ENCODE data around the gene CDC42BPA. TPM values are rescaled to one million over a fixed set of nuclear protein-coding genes. Genes with fewer than 3 reads are reported as not detected.
A peak's percentile ranks its signal among the peaks of the same experiment; 100 is the strongest.
"Not testable (repeated sequence)": the region's sequence is repeated elsewhere in the genome, so short reads cannot be mapped to it uniquely, and the experiment has no call there.

The CDC42BPA gene
- polyA plus RNA-seq, 1 donor, result 24.3 TPM

GRCh38 chr1:227132695-227133094 is 185.6 kb downstream of the CDC42BPA start:
- not testable (repeated sequence) for H3K9me3 ChIP-seq (ENCODE audit: control insufficient read depth, low read depth, low read length); H3K27me3 ChIP-seq (ENCODE audit: control insufficient read depth, insufficient read depth, low read length); H3K27ac ChIP-seq (ENCODE audit: low read length); H3K4me3 ChIP-seq (ENCODE audit: low read length); DNase-seq; H3K4me1 ChIP-seq (ENCODE audit: control insufficient read depth, insufficient read depth, low read length)
- WGBS (ENCODE audit: insufficient coverage, low lambda C conversion rate), result no CpG with 5 or more reads among the region's 32 CpGs
- peaks cover 15% of the 10 kb centered on the region for H3K36me3 ChIP-seq (ENCODE audit: control insufficient read depth, insufficient read depth, low read length)

DNA sequence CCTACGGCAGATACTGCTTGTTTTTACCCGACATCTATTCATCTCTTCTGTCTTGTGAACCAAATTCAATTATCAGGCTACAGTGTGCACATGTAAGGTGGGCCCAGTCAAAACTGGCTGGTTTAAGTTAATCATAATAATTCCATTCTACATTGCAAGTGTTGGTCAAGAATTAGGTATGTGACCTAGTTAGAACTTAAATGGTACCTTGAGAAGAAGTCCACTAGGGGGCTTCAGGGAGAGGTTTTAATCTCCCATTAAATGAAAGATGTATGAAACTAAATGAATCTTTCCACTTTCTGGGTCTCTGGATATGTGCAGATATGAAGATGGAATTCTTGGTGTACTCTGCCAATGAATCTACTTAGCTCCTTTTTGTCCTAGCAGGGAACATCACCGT is 187.1 kb downstream of the CDC42BPA start:
- Histone ChIP-seq H3K4me1 (ENCODE audit: control insufficient read depth, insufficient read depth, low read length) (no peaks in the 10 kb centered on the region), H3K4me3 (ENCODE audit: low read length) (no peak overlapping the region), H3K9me3 (ENCODE audit: control insufficient read depth, low read depth, low read length) (peaks cover 9% of the 10 kb centered on the region), H3K27me3 (ENCODE audit: control insufficient read depth, insufficient read depth, low read length) (no peaks in the 10 kb centered on the region), H3K36me3 (ENCODE audit: control insufficient read depth, insufficient read depth, low read length) (peaks cover 15% of the 10 kb centered on the region), H3K27ac (ENCODE audit: low read length) (no peak overlapping the region)
- WGBS (ENCODE audit: insufficient coverage, low lambda C conversion rate), result 100% methylated on average over 2 of the region's 3 CpGs
- no peak for DNase-seq

GRCh38 chr1:227127891-227128290 is 190.4 kb downstream of the CDC42BPA start:
- DNase-seq, result no peak

GRCh38 chr1:227125929-227126545 is 192.3 kb downstream of the CDC42BPA start:
- Histone ChIP-seq H3K27ac (ENCODE audit: low read length) (no peak overlapping the region), H3K4me1 (ENCODE audit: control insufficient read depth, insufficient read depth, low read length) (no peaks in the 10 kb centered on the region), H3K9me3 (ENCODE audit: control insufficient read depth, low read depth, low read length) (no peaks in the 10 kb centered on the region), H3K36me3 (ENCODE audit: control insufficient read depth, insufficient read depth, low read length) (peaks cover 13% of the 10 kb centered on the region), H3K4me3 (ENCODE audit: low read length) (no peak overlapping the region), H3K27me3 (ENCODE audit: control insufficient read depth, insufficient read depth, low read length) (no peaks in the 10 kb centered on the region)
- DNase-seq, result no peak
- WGBS (ENCODE audit: insufficient coverage, low lambda C conversion rate), result no CpG with 5 or more reads among the region's 3 CpGs

More at GRCh38 chr1:227127891-227128290, 190.4 kb downstream of the CDC42BPA start:
- Histone ChIP-seq H3K4me3 (ENCODE audit: low read length) (no peak overlapping the region), H3K27ac (ENCODE audit: low read length) (no peak overlapping the region), H3K36me3 (ENCODE audit: control insufficient read depth, insufficient read depth, low read length) (peaks cover 13% of the 10 kb centered on the region), H3K27me3 (ENCODE audit: control insufficient read depth, insufficient read depth, low read length) (no peaks in the 10 kb centered on the region), H3K4me1 (ENCODE audit: control insufficient read depth, insufficient read depth, low read length) (no peaks in the 10 kb centered on the region), H3K9me3 (ENCODE audit: control insufficient read depth, low read depth, low read length) (peaks cover 9% of the 10 kb centered on the region)
- WGBS (ENCODE audit: insufficient coverage, low lambda C conversion rate), result 96% methylated on average over 3 of the region's 3 CpGs

GRCh38 chr1:227124473-227124872 is 193.8 kb downstream of the CDC42BPA start:
- Histone ChIP-seq H3K9me3 (ENCODE audit: control insufficient read depth, low read depth, low read length) (no peaks in the 10 kb centered on the region), H3K4me3 (ENCODE audit: low read length) (no peak overlapping the region), H3K27me3 (ENCODE audit: control insufficient read depth, insufficient read depth, low read length) (no peaks in the 10 kb centered on the region), H3K27ac (ENCODE audit: low read length) (no peak overlapping the region), H3K4me1 (ENCODE audit: control insufficient read depth, insufficient read depth, low read length) (no peaks in the 10 kb centered on the region), H3K36me3 (ENCODE audit: control insufficient read depth, insufficient read depth, low read length) (peaks cover 11% of the 10 kb centered on the region)
- DNase-seq, result no peak
- WGBS (ENCODE audit: insufficient coverage, low lambda C conversion rate), result no CpG with 5 or more reads among the region's 1 CpG

- no CpG with 5 or more reads among the region's 9 CpGs for WGBS (ENCODE audit: insufficient coverage, low lambda C conversion rate)
- H3K4me1 ChIP-seq (ENCODE audit: control insufficient read depth, insufficient read depth, low read length), result no peaks in the 10 kb centered on the region
- peaks cover 2% of the 10 kb centered on the region for H3K36me3 ChIP-seq (ENCODE audit: control insufficient read depth, insufficient read depth, low read length)
- no peak overlapping the region for H3K4me3 ChIP-seq (ENCODE audit: low read length)
- no peaks in the 10 kb centered on the region for H3K27me3 ChIP-seq (ENCODE audit: control insufficient read depth, insufficient read depth, low read length)
- H3K9me3 ChIP-seq (ENCODE audit: control insufficient read depth, low read depth, low read length), result no peaks in the 10 kb centered on the region
- no peak for DNase-seq
- no peak overlapping the region for H3K27ac ChIP-seq (ENCODE audit: low read length)
Measured at GRCh38 chr1:227120826-227121225, 197.5 kb downstream of the CDC42BPA start.

DNA sequence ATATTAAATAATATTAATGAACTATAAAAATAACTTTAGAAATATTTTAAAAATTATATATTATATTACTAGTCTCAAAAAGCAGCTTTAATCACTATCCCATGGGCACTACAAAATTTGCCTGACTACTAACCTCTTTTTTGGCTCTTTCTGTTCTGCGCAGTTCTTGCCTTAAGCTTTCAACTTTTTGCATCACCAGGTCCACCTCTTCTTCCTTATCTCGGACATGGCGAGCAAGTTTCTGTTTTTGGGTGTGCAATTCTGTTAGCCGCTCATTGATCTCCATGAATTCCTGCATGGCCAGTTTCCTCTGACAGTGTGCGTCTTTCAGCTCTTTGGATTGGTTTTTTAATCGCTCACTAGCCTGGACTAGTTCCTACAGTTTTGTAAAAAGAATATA is 205.8 kb downstream of the CDC42BPA start:
- H3K4me1 ChIP-seq (ENCODE audit: control insufficient read depth, insufficient read depth, low read length), result no peaks in the 10 kb centered on the region
- peaks cover 9% of the 10 kb centered on the region for H3K36me3 ChIP-seq (ENCODE audit: control insufficient read depth, insufficient read depth, low read length)
- no peak for DNase-seq
- no peaks in the 10 kb centered on the region for H3K9me3 ChIP-seq (ENCODE audit: control insufficient read depth, low read depth, low read length)
- no peaks in the 10 kb centered on the region for H3K27me3 ChIP-seq (ENCODE audit: control insufficient read depth, insufficient read depth, low read length)
- WGBS (ENCODE audit: insufficient coverage, low lambda C conversion rate), result 100% methylated on average over 5 of the region's 6 CpGs
- H3K27ac ChIP-seq (ENCODE audit: low read length), result no peak overlapping the region
- no peak overlapping the region for H3K4me3 ChIP-seq (ENCODE audit: low read length)

- 83% methylated on average over 2 of the region's 2 CpGs for WGBS (ENCODE audit: insufficient coverage, low lambda C conversion rate)
- Histone ChIP-seq H3K36me3 (ENCODE audit: control insufficient read depth, insufficient read depth, low read length) (peaks cover 11% of the 10 kb centered on the region), H3K9me3 (ENCODE audit: control insufficient read depth, low read depth, low read length) (no peaks in the 10 kb centered on the region), H3K4me1 (ENCODE audit: control insufficient read depth, insufficient read depth, low read length) (no peaks in the 10 kb centered on the region), H3K27ac (ENCODE audit: low read length) (no peak overlapping the region), H3K27me3 (ENCODE audit: control insufficient read depth, insufficient read depth, low read length) (no peaks in the 10 kb centered on the region), H3K4me3 (ENCODE audit: low read length) (no peak overlapping the region)
- DNase-seq, result no peak
Measured at GRCh38 chr1:227111782-227112181, 206.5 kb downstream of the CDC42BPA start.

DNA sequence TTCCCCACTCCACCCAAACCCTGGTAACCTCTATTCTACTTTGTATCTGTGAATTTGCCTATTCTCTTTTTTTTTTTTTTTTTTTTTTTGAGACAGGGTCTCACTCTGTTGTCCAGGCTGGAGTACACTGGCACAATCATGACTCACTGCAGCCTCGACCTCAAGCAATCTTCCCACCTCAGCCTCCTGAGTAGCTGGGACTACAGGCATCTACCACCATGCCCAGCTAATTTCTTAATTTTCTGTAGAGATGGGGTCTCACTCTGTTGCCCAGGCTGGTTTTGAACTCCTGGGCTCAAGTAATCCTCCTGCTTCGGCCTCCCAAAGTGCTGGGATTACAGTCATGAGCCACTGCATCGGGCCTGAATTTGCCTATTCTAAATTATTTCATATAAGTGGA is 213.0 kb downstream of the CDC42BPA start:
- WGBS (ENCODE audit: insufficient coverage, low lambda C conversion rate), result 100% methylated on average over 1 of the region's 3 CpGs
- not testable (repeated sequence) for H3K36me3 ChIP-seq (ENCODE audit: control insufficient read depth, insufficient read depth, low read length); H3K4me1 ChIP-seq (ENCODE audit: control insufficient read depth, insufficient read depth, low read length); H3K27ac ChIP-seq (ENCODE audit: low read length); H3K9me3 ChIP-seq (ENCODE audit: control insufficient read depth, low read depth, low read length); DNase-seq; H3K4me3 ChIP-seq (ENCODE audit: low read length); H3K27me3 ChIP-seq (ENCODE audit: control insufficient read depth, insufficient read depth, low read length)

DNA sequence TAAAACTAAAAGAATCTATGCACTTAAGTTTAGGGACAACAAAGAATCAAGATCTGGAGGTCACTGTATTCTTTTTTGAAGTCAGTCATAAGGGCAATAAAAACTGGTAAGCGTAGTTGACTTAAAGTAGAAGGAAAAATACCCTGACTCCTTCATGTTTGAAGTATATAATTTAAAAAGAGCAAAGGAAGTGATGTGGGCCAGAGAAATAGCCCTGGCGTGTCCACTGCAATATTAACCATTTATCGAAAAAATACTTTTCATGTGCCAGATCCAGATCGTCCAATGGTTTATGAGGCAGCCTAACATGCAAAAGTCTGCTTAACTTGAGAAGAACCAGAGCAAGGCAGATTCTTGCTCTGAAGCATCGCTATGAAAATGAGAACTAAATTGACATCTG is 216.2 kb downstream of the CDC42BPA start:
- H3K4me3 ChIP-seq (ENCODE audit: low read length), result no peak overlapping the region
- no peaks in the 10 kb centered on the region for H3K9me3 ChIP-seq (ENCODE audit: control insufficient read depth, low read depth, low read length)
- no peaks in the 10 kb centered on the region for H3K27me3 ChIP-seq (ENCODE audit: control insufficient read depth, insufficient read depth, low read length)
- DNase-seq, result peak in 1 of 2 donors; percentile 72
- H3K4me1 ChIP-seq (ENCODE audit: control insufficient read depth, insufficient read depth, low read length), result peaks cover 11% of the 10 kb centered on the region
- no peaks in the 10 kb centered on the region for H3K36me3 ChIP-seq (ENCODE audit: control insufficient read depth, insufficient read depth, low read length)
- no CpG with 5 or more reads among the region's 5 CpGs for WGBS (ENCODE audit: insufficient coverage, low lambda C conversion rate)
- peak overlapping the region; percentile 35 for H3K27ac ChIP-seq (ENCODE audit: low read length)

- peaks cover 21% of the 10 kb centered on the region for H3K4me1 ChIP-seq (ENCODE audit: control insufficient read depth, insufficient read depth, low read length)
- peak; percentile 69 to 88 for DNase-seq
- no peaks in the 10 kb centered on the region for H3K9me3 ChIP-seq (ENCODE audit: control insufficient read depth, low read depth, low read length)
- H3K27ac ChIP-seq (ENCODE audit: low read length), result peak overlapping the region; percentile 71
- H3K4me3 ChIP-seq (ENCODE audit: low read length), result no peak overlapping the region
- no CpG with 5 or more reads among the region's 2 CpGs for WGBS (ENCODE audit: insufficient coverage, low lambda C conversion rate)
- peaks cover 5% of the 10 kb centered on the region for H3K36me3 ChIP-seq (ENCODE audit: control insufficient read depth, insufficient read depth, low read length)
- no peaks in the 10 kb centered on the region for H3K27me3 ChIP-seq (ENCODE audit: control insufficient read depth, insufficient read depth, low read length)
Measured at GRCh38 chr1:227094249-227094966, 223.9 kb downstream of the CDC42BPA start.
